ENCODE data around the gene OPTC. TPM values are rescaled to one million over a fixed set of nuclear protein-coding genes. Genes with fewer than 3 reads are reported as not detected.

Gene OPTC
- total RNA-seq, 8 experiments from 2014 or later: 0.19 TPM; not detected in 7

DNA sequence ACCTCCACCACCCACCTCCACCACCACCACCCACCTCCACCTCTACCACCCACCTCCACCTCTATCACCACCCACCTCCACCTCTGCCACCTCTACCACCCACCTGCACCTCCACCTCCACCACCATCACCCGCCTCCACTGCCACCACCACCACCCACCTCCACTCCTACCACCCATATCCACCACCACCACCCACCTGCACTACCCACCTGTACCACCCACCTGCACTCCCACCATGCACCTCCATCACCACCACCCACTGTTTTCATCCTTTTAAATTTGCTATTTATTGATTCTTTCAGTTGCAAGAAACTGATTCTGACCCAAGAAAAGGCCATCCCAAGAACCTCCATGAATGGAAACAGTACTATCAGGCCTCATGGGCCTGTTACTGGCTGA, 6.3 kb downstream of the OPTC start:
- no peak for ATAC-seq (replicated peaks in 6 of 8)
- Histone ChIP-seq H3K4me3 (no peak overlapping the region), H3K4me1 (replicated peaks in 1 of 2) (peaks cover 5 to 14% of the 10 kb centered on the region in 2 donors), H3K27ac (no peak overlapping the region)
- WGBS, 10 experiments: no CpG with 5 or more reads among the region's 1 CpG
- in situ Hi-C loops (cut with MboI; ENCODE audit: low pct_unique_long_range_greater_than_20kb in 2 of 9, low sequenced_read_pairs in 9 of 9, unreplicated experiment in 9 of 9): loop anchor here in 7 of 9 experiments (10.0 to 25.0 kb wide), 5 partner anchors 137 to 212 kb away; partner anchors contain the start of gene ATP2B4 (in 1 of the 7)

DNA sequence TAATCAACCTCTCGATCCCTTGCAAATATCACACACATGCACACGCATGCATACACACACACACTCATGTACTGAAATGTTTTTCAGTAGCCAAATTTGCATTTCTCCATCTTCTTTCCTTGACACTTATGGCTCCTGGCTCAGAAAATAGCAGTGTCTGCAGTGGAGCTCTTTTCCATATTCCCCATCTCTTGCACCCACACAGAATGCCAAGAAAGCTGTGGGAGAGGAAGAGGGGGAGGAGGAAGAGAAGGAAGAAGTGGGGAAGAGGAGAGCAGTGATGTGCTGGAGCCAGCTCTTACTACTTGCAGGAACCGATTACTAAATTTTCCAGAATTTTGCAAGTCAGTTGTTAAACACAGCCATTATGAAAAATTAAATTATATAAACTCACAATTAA, 9.9 kb downstream of the OPTC start:
- WGBS, 10 experiments: 0 to 100% (median 67%) methylated on average over 1 to 3 of the region's 3 CpGs; no CpG with 5 or more reads in 1 of the 10 experiments
- ATAC-seq (replicated peaks in 6 of 8): no peak
- H3K27ac ChIP-seq: no peak overlapping the region
- in situ Hi-C loops (cut with MboI; ENCODE audit: low pct_unique_long_range_greater_than_20kb in 2 of 9, low sequenced_read_pairs in 9 of 9, unreplicated experiment in 9 of 9): loop anchor here in 7 of 9 experiments (10.0 to 25.0 kb wide), 5 partner anchors 133 to 208 kb away; partner anchors contain the start of gene ATP2B4 (in 1 of the 7)
- no peak overlapping the region for H3K4me3 ChIP-seq
- H3K4me1 ChIP-seq (replicated peaks in 1 of 2): peaks cover 29 to 38% of the 10 kb centered on the region in 2 donors

DNA sequence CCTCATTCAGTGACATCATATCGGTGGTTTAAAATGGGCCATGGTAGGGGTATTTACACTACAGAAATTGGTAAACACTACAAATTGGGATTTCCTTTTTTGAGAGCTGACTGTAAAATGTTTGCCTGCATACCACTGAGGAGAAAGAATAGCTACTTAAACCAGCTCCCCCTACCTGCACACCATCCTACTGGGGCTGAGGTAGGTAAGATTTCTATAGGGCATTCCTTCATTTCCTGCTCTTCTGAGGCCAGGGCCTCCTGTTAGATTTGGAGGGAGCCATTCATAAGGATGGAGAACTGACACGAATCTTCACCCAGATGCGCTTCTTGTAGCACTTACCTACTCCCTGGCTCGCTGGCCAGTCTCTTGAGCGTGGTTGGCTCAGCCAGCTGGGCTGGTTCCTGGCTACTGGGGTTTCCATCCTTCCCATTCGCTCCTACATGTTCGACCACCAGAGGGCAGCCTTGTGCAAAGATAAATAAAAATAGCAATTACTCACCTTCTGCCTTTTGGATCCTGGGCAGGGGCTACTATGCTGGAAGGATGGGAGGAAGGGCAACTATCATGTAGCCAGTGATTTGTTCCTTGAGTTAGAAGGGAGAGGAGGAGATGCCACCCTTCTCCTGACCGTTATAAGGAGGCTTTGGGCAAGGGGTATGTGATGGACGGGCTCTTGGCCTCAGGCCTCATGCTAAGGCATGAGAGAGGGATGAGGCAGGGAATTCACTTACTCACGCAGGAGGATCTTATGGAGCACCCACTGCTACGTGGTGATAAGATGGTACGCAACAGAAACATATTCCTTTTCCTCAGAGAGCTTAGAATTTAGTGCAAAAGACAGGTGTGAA, 10.7 kb downstream of the OPTC start:
- in situ Hi-C loops (cut with MboI; ENCODE audit: low pct_unique_long_range_greater_than_20kb in 2 of 9, low sequenced_read_pairs in 9 of 9, unreplicated experiment in 9 of 9): loop anchor here in 8 of 9 experiments (5.0 to 25.0 kb wide), 6 partner anchors 133 to 208 kb away; partner anchors contain the start of gene ATP2B4 (in 1 of the 8)
- Histone ChIP-seq H3K4me1 (replicated peaks in 1 of 2) (peaks cover 32 to 42% of the 10 kb centered on the region in 2 donors), H3K4me3 (no peak overlapping the region), H3K27ac (no peak overlapping the region)
- ATAC-seq (replicated peaks in 6 of 8): peak; percentile 56 to 93 (median 72)
- 26 to 64% (median 35%) methylated on average over 3 to 10 of the region's 12 CpGs; no CpG with 5 or more reads in 2 of the 10 experiments for WGBS, 10 experiments

GRCh38 chr1:203505526-203506204, 11.7 kb downstream of the OPTC start:
- 0 to 100% (median 93%) methylated on average over 1 to 7 of the region's 8 CpGs for WGBS, 10 experiments
- Histone ChIP-seq H3K4me1 (replicated peaks in 1 of 2) (peaks cover 32 to 42% of the 10 kb centered on the region in 2 donors), H3K27ac (no peak overlapping the region), H3K4me3 (no peak overlapping the region)
- no peak for ATAC-seq (replicated peaks in 6 of 8)
- in situ Hi-C loops (cut with MboI; ENCODE audit: low pct_unique_long_range_greater_than_20kb in 2 of 9, low sequenced_read_pairs in 9 of 9, unreplicated experiment in 9 of 9): loop anchor here in 8 of 9 experiments (5.0 to 25.0 kb wide), 6 partner anchors 132 to 207 kb away; partner anchors contain the start of gene ATP2B4 (in 1 of the 8)

GRCh38 chr1:203506858-203507626, 13.1 kb downstream of the OPTC start:
- peaks cover 33 to 42% of the 10 kb centered on the region in 2 donors for H3K4me1 ChIP-seq (replicated peaks in 1 of 2)
- in situ Hi-C loops (cut with MboI; ENCODE audit: low pct_unique_long_range_greater_than_20kb in 2 of 9, low sequenced_read_pairs in 9 of 9, unreplicated experiment in 9 of 9): loop anchor here in 8 of 9 experiments (5.0 to 25.0 kb wide), 6 partner anchors 130 to 205 kb away; partner anchors contain the start of gene ATP2B4 (in 1 of the 8)
- no peak overlapping the region for H3K4me3 ChIP-seq
- WGBS, 10 experiments: 8 to 67% (median 60%) methylated on average over 1 to 6 of the region's 6 CpGs; no CpG with 5 or more reads in 3 of the 10 experiments
- ATAC-seq (replicated peaks in 6 of 8): peak in 5 of 8 experiments; percentile 19 to 60 (median 37)
- peak overlapping the region; percentile 3 to 31 for H3K27ac ChIP-seq

GRCh38 chr1:203507759-203508158, 13.8 kb downstream of the OPTC start:
- no peak overlapping the region for H3K4me3 ChIP-seq
- WGBS, 10 experiments: 0% methylated on average over 1 of the region's 1 CpG; no CpG with 5 or more reads in 8 of the 10 experiments
- peak overlapping the region in 1 of 2 donors; percentile 34 for H3K27ac ChIP-seq
- ATAC-seq (replicated peaks in 6 of 8): no peak
- in situ Hi-C loops (cut with MboI; ENCODE audit: low pct_unique_long_range_greater_than_20kb in 2 of 9, low sequenced_read_pairs in 9 of 9, unreplicated experiment in 9 of 9): loop anchor here in 8 of 9 experiments (5.0 to 25.0 kb wide), 6 partner anchors 130 to 205 kb away; partner anchors contain the start of gene ATP2B4 (in 1 of the 8)
- peaks cover 40 to 49% of the 10 kb centered on the region in 2 donors for H3K4me1 ChIP-seq (replicated peaks in 1 of 2)

- 25 to 100% (median 75%) methylated on average over 1 to 4 of the region's 10 CpGs; no CpG with 5 or more reads in 3 of the 10 experiments for WGBS, 10 experiments
- Histone ChIP-seq H3K4me3 (no peak overlapping the region), H3K27ac (peak overlapping the region; percentile 23 to 34), H3K4me1 (replicated peaks in 1 of 2) (peaks cover 48 to 52% of the 10 kb centered on the region in 2 donors)
- in situ Hi-C loops (cut with MboI; ENCODE audit: low pct_unique_long_range_greater_than_20kb in 2 of 9, low sequenced_read_pairs in 9 of 9, unreplicated experiment in 9 of 9): loop anchor here in 8 of 9 experiments (5.0 to 25.0 kb wide), 6 partner anchors 129 to 204 kb away; partner anchors contain the start of gene ATP2B4 (in 1 of the 8)
- ATAC-seq (replicated peaks in 6 of 8): peak in 5 of 8 experiments; percentile 44 to 66 (median 64)
Observed at GRCh38 chr1:203508463-203509073, 14.6 kb downstream of the OPTC start.

GRCh38 chr1:203509135-203509534, 15.2 kb downstream of the OPTC start:
- Histone ChIP-seq H3K4me3 (no peak overlapping the region), H3K27ac (peak overlapping the region; percentile 23 to 34), H3K4me1 (replicated peaks in 1 of 2) (peaks cover 54% of the 10 kb centered on the region in 2 donors)
- ATAC-seq (replicated peaks in 6 of 8): peak in 2 of 8 experiments; percentile 11 to 31
- in situ Hi-C loops (cut with MboI; ENCODE audit: low pct_unique_long_range_greater_than_20kb in 2 of 9, low sequenced_read_pairs in 9 of 9, unreplicated experiment in 9 of 9): loop anchor here in 8 of 9 experiments (5.0 to 25.0 kb wide), 6 partner anchors 128 to 203 kb away; partner anchors contain the start of gene ATP2B4 (in 1 of the 8)
- 33 to 100% (median 78%) methylated on average over 1 of the region's 1 CpG; no CpG with 5 or more reads in 4 of the 10 experiments for WGBS, 10 experiments

GRCh38 chr1:203511513-203511912, 17.6 kb downstream of the OPTC start:
- H3K4me3 ChIP-seq: no peak overlapping the region
- ATAC-seq (replicated peaks in 6 of 8): no peak
- peaks cover 69 to 71% of the 10 kb centered on the region in 2 donors for H3K4me1 ChIP-seq (replicated peaks in 1 of 2)
- no peak overlapping the region for H3K27ac ChIP-seq
- 50 to 100% (median 83%) methylated on average over 1 to 5 of the region's 6 CpGs; no CpG with 5 or more reads in 1 of the 10 experiments for WGBS, 10 experiments
- in situ Hi-C loops (cut with MboI; ENCODE audit: low pct_unique_long_range_greater_than_20kb in 2 of 9, low sequenced_read_pairs in 9 of 9, unreplicated experiment in 9 of 9): loop anchor here in 3 of 9 experiments (25.0 kb wide), 3 partner anchors 126 to 201 kb away; partner anchors contain the start of gene ATP2B4 (in 1 of the 3)

DNA sequence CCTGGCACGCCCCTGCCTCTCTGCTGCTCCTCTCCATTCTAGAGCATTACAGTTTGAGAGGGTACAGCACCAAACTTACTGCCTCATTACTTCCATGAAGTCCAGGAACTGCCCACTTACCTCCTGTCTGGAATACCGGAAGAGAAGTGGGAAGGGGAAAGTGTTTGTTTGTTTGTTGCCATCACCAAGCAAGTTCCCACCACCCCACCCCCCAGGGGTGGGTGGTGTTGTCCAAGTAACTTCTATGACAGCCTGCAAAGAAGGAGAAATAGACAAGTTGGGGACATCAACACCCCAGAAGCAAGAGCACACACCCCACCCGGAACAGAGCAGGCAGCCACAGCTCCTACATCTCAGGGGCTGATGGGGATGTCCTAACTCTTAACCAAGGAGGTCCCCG, 18.0 kb downstream of the OPTC start:
- no peak overlapping the region for H3K27ac ChIP-seq
- H3K4me3 ChIP-seq: no peak overlapping the region
- no peak for ATAC-seq (replicated peaks in 6 of 8)
- peaks cover 69 to 71% of the 10 kb centered on the region in 2 donors for H3K4me1 ChIP-seq (replicated peaks in 1 of 2)
- in situ Hi-C loops (cut with MboI; ENCODE audit: low pct_unique_long_range_greater_than_20kb in 2 of 9, low sequenced_read_pairs in 9 of 9, unreplicated experiment in 9 of 9): loop anchor here in 3 of 9 experiments (25.0 kb wide), 3 partner anchors 125 to 200 kb away; partner anchors contain the start of gene ATP2B4 (in 1 of the 3)
- WGBS, 10 experiments: 63 to 100% (median 100%) methylated on average over 1 to 3 of the region's 4 CpGs; no CpG with 5 or more reads in 3 of the 10 experiments

- ATAC-seq (replicated peaks in 6 of 8): no peak
- Histone ChIP-seq H3K4me3 (no peak overlapping the region), H3K27ac (peak overlapping the region in 1 of 2 donors; percentile 8), H3K4me1 (replicated peaks in 1 of 2) (peaks cover 69 to 71% of the 10 kb centered on the region in 2 donors)
- WGBS, 10 experiments: 0 to 40% (median 15%) methylated on average over 1 of the region's 1 CpG; no CpG with 5 or more reads in 6 of the 10 experiments
- in situ Hi-C loops (cut with MboI; ENCODE audit: low pct_unique_long_range_greater_than_20kb in 2 of 9, low sequenced_read_pairs in 9 of 9, unreplicated experiment in 9 of 9): loop anchor here in 3 of 9 experiments (25.0 kb wide), 3 partner anchors 125 to 200 kb away; partner anchors contain the start of gene ATP2B4 (in 1 of the 3)
Observed at GRCh38 chr1:203512517-203512847, 18.5 kb downstream of the OPTC start.

Data from motor neuron (in vitro differentiated cells).